GM23338 (cell line): ENCODE data around the gene AGBL2. TPM values are rescaled to one million over a fixed set of nuclear protein-coding genes. Genes with fewer than 3 reads are reported as not detected.

Experiments used
- ATAC-seq: fragments of 200-7000 bp; cut with Tn5 transposase; 3 replicates; pipeline ENCODE4 v1.9.1; 2020
- DNase-seq: peaks from one replicate; pipeline ENCODE4 v3.0.0-alpha.2; 2015; ENCODE audit warnings: low spot score
- H2AFZ ChIP-seq: fragments of 200-600 bp; sonication (generic); 2 replicates; pipeline ENCODE4 v1.8.0; 2016; ENCODE audit warnings: antibody characterized with exemption, mild to moderate bottlenecking, moderate library complexity
- H3F3A ChIP-seq: fragments of 200-600 bp; sonication (generic); replicated peaks from 2 replicates; pipeline ENCODE4 v1.8.0; 2017; ENCODE audit warnings: antibody characterized with exemption, mixed run types, low read depth
- H3K27ac ChIP-seq: fragments of 200-600 bp; sonication (generic); 2 replicates; pipeline ENCODE4 v1.6.1; 2016; ENCODE audit warnings: low read depth
- H3K27me3 ChIP-seq: fragments of 200-600 bp; sonication (generic); 2 replicates; pipeline ENCODE4 v1.8.0; 2016; ENCODE audit warnings: mild to moderate bottlenecking, mixed run types, moderate library complexity; ENCODE audit not compliant: insufficient read depth
- H3K36me3 ChIP-seq: fragments of 200-600 bp; sonication (generic); 2 replicates; pipeline ENCODE4 v1.8.0; 2016; ENCODE audit warnings: mild to moderate bottlenecking; ENCODE audit not compliant: insufficient read depth
- H3K4me1 ChIP-seq: fragments of 200-600 bp; sonication (generic); 2 replicates; pipeline ENCODE4 v1.8.0; 2016; ENCODE audit warnings: mild to moderate bottlenecking, moderate library complexity; ENCODE audit not compliant: insufficient read depth
- H3K4me2 ChIP-seq: fragments of 200-600 bp; sonication (generic); 2 replicates; pipeline ENCODE4 v1.7.1; 2017; ENCODE audit warnings: mixed run types
- H3K4me3 ChIP-seq: fragments of 200-600 bp; sonication (generic); 2 replicates; pipeline ENCODE4 v1.6.1; 2016; ENCODE audit warnings: mixed run types
- H3K79me2 ChIP-seq: fragments of 200-600 bp; sonication (generic); replicated peaks from 2 replicates; pipeline ENCODE4 v1.8.0; 2017; ENCODE audit warnings: mild to moderate bottlenecking; ENCODE audit not compliant: insufficient read depth
- H3K9me2 ChIP-seq: fragments of 200-600 bp; sonication (generic); 2 replicates; pipeline ENCODE4 v1.8.0; 2017; ENCODE audit not compliant: insufficient read depth
- H4K20me1 ChIP-seq: fragments of 200-600 bp; sonication (generic); replicated peaks from 2 replicates; pipeline ENCODE4 v1.8.0; 2017; ENCODE audit warnings: mild to moderate bottlenecking; ENCODE audit not compliant: insufficient read depth
- H3K27ac Mint-ChIP-seq: 2 replicates; pipeline ENCODE4 v1.8.0; 2020; ENCODE audit warnings: inconsistent platforms, mild to moderate bottlenecking, moderate library complexity, mixed read lengths
- H3K27me3 Mint-ChIP-seq: 3 replicates; pipeline ENCODE4 v1.8.0; 2022; ENCODE audit warnings: low read depth, mild to moderate bottlenecking, moderate library complexity, mixed read lengths, inconsistent platforms; ENCODE audit not compliant: insufficient read depth, poor library complexity
- H3K36me3 Mint-ChIP-seq: 3 replicates; pipeline ENCODE4 v1.8.0; 2021; ENCODE audit warnings: low read depth, mild to moderate bottlenecking, inconsistent platforms, moderate library complexity, mixed read lengths
- H3K4me1 Mint-ChIP-seq: 3 replicates; pipeline ENCODE4 v1.8.0; 2020; ENCODE audit warnings: mild to moderate bottlenecking, inconsistent platforms, mixed read lengths
- H3K4me3 Mint-ChIP-seq: 3 replicates; pipeline ENCODE4 v1.8.0; 2021; ENCODE audit warnings: moderate library complexity, mild to moderate bottlenecking, inconsistent platforms, mixed read lengths
- H3K9me3 Mint-ChIP-seq: 3 replicates; pipeline ENCODE4 v1.8.0; 2020; ENCODE audit warnings: moderate library complexity, mild to moderate bottlenecking, inconsistent platforms, mixed read lengths
- CREB1 ChIP-seq: fragments of 250-450 bp; sonication (Bioruptor Pico); IDR thresholded peaks from 2 replicates; pipeline ENCODE4 v1.5.0; 2020; ENCODE audit warnings: low read depth, mild to moderate bottlenecking, moderate library complexity
- CTCF ChIP-seq, 2 experiments: fragments of 200-600 bp in 1 of 2; sonication (generic) in 1 of 2; conservative IDR thresholded peaks; 2 replicates each; pipeline versions ENCODE4 v1.5.1 to v1.6.1; 2016 to 2017; ENCODE audit warnings: antibody characterized with exemption in 2 of 2, low read depth in 2 of 2, mild to moderate bottlenecking in 2 of 2, moderate library complexity in 1 of 2
- EZH2 ChIP-seq: fragments of 200-600 bp; sonication (generic); IDR thresholded peaks from one replicate; pipeline ENCODE4 v1.8.0; 2017; ENCODE audit warnings: antibody characterized with exemption, mild to moderate bottlenecking, low read depth; ENCODE audit not compliant: unreplicated experiment
- EZH2phosphoT487 ChIP-seq: fragments of 200-600 bp; sonication (generic); IDR thresholded peaks from one replicate; pipeline ENCODE4 v1.8.1; 2018; ENCODE audit warnings: antibody characterized with exemption; ENCODE audit not compliant: unreplicated experiment
- JUNB ChIP-seq: IDR thresholded peaks from one replicate; pipeline ENCODE4 v1.6.1; 2016; ENCODE audit warnings: antibody characterized with exemption; ENCODE audit not compliant: unreplicated experiment
- NANOG ChIP-seq: IDR thresholded peaks from 2 replicates; pipeline ENCODE4 v1.6.1; 2016; ENCODE audit warnings: antibody characterized with exemption, borderline replicate concordance
- POLR2AphosphoS5 ChIP-seq: IDR thresholded peaks from 2 replicates; pipeline ENCODE4 v1.6.1; 2016; ENCODE audit warnings: antibody characterized with exemption, low read depth
- STAT1 ChIP-seq: IDR thresholded peaks from one replicate; pipeline ENCODE4 v1.6.1; 2016; ENCODE audit warnings: antibody characterized with exemption; ENCODE audit not compliant: unreplicated experiment
- ZNF114 ChIP-seq: fragments of 250-450 bp; sonication (Bioruptor Pico); IDR thresholded peaks from 2 replicates; pipeline ENCODE4 v1.5.0; 2020; ENCODE audit warnings: mild to moderate bottlenecking, moderate library complexity
- ZNF331 ChIP-seq: fragments of 250-450 bp; sonication (Bioruptor Pico); IDR thresholded peaks from 2 replicates; pipeline ENCODE4 v1.5.0; 2020; ENCODE audit warnings: low read depth, mild to moderate bottlenecking, moderate library complexity
- ZNF462 ChIP-seq: fragments of 250-450 bp; sonication (Bioruptor Pico); IDR thresholded peaks from 2 replicates; pipeline ENCODE4 v1.5.0; 2020; ENCODE audit warnings: mild to moderate bottlenecking, moderate library complexity
- polyA plus RNA-seq: library from polyadenylated mRNA; unstranded; fragments of >200 nt; fragmentation: Nextera tagmentation; extraction: Ambion mirVana; gene quantifications from 2 replicates; pipeline ENCODE4 v1.2.1, GENCODE V29; 2016
- total RNA-seq: library from RNA; depleted of rRNA; stranded (reverse); fragments of >200 nt; shearing (Covaris generic); gene quantifications from 2 replicates; pipeline ENCODE4 v1.2.3, GENCODE V29; 2014
- TF ChIP-seq, protein P1 (sequence below): IDR thresholded peaks from 2 replicates; pipeline ENCODE4 v1.6.1; 2016; ENCODE audit warnings: antibody characterized with exemption
- TF ChIP-seq, protein P2 (sequence below): IDR thresholded peaks from one replicate; pipeline ENCODE4 v1.6.1; 2018; ENCODE audit warnings: antibody characterized with exemption; ENCODE audit not compliant: unreplicated experiment

The AGBL2 gene
- total and polyA plus RNA-seq, 2 experiments from 2014 or later = 5.1 to 5.6 TPM

DNA sequence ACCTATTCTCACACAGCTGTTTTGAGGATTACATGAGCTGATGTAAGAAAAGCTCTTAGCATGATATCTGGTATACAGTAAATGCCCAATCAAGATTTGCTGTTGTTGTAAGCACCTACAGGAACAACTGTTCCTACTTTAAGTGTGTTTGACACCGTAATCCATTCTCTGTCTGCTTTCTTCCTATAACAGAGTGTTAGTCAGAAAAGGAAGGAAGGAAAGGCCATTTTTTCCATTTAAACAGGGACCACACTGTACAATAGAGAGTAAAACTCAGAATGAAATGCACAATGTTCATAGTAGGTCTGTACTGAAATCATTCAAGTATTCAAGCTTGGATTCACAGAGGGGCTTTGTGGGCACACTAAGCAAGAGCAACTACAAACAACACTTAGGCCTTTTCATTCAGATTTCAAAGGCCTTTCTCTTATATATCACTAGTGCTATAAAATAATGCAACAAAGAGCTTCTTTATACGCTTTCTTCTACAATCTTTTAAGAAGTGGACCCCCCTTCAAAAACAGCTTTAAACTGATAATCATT is 94.3 kb downstream of the AGBL2 start:
- Mint-ChIP-seq H3K4me1 (no peaks in the 10 kb centered on the region), H3K27me3 (peaks cover 2% of the 10 kb centered on the region), H3K9me3 (no peaks in the 10 kb centered on the region), H3K36me3 (peaks cover 53% of the 10 kb centered on the region), H3K27ac (no peak overlapping the region), H3K4me3 (no peak overlapping the region)
- no peak for TF ChIP-seq CREB1 (CRISPR knock-in tag)
- no peak for TF ChIP-seq ZNF331 (CRISPR knock-in tag)
- TF ChIP-seq ZNF462 (CRISPR knock-in tag) = no peak
- TF ChIP-seq EZH2 = no peak
- TF ChIP-seq EZH2phosphoT487 = no peak
- TF ChIP-seq POLR2AphosphoS5 = no peak
- TF ChIP-seq JUNB = no peak
- no peak for TF ChIP-seq ZNF114 (CRISPR knock-in tag)
- TF ChIP-seq CTCF (conservative IDR thresholded peaks at IDR 0.05; ENCODE audit: low read depth in 2 of 2) = no peak
- TF ChIP-seq NANOG = no peak
- no peak for TF ChIP-seq STAT1
- TF ChIP-seq, protein P1, sequence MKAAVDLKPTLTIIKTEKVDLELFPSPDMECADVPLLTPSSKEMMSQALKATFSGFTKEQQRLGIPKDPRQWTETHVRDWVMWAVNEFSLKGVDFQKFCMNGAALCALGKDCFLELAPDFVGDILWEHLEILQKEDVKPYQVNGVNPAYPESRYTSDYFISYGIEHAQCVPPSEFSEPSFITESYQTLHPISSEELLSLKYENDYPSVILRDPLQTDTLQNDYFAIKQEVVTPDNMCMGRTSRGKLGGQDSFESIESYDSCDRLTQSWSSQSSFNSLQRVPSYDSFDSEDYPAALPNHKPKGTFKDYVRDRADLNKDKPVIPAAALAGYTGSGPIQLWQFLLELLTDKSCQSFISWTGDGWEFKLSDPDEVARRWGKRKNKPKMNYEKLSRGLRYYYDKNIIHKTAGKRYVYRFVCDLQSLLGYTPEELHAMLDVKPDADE = no peak
- TF ChIP-seq, protein P2, sequence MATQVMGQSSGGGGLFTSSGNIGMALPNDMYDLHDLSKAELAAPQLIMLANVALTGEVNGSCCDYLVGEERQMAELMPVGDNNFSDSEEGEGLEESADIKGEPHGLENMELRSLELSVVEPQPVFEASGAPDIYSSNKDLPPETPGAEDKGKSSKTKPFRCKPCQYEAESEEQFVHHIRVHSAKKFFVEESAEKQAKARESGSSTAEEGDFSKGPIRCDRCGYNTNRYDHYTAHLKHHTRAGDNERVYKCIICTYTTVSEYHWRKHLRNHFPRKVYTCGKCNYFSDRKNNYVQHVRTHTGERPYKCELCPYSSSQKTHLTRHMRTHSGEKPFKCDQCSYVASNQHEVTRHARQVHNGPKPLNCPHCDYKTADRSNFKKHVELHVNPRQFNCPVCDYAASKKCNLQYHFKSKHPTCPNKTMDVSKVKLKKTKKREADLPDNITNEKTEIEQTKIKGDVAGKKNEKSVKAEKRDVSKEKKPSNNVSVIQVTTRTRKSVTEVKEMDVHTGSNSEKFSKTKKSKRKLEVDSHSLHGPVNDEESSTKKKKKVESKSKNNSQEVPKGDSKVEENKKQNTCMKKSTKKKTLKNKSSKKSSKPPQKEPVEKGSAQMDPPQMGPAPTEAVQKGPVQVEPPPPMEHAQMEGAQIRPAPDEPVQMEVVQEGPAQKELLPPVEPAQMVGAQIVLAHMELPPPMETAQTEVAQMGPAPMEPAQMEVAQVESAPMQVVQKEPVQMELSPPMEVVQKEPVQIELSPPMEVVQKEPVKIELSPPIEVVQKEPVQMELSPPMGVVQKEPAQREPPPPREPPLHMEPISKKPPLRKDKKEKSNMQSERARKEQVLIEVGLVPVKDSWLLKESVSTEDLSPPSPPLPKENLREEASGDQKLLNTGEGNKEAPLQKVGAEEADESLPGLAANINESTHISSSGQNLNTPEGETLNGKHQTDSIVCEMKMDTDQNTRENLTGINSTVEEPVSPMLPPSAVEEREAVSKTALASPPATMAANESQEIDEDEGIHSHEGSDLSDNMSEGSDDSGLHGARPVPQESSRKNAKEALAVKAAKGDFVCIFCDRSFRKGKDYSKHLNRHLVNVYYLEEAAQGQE = no peak
- DNase-seq (no peak), ATAC-seq (no peak)
- peaks cover 10% of the 10 kb centered on the region; the same call in 1 of the 2 replicates for H3F3A ChIP-seq
- H3K4me2 ChIP-seq = no peak overlapping the region
- H3K36me3 ChIP-seq = peaks cover 37% of the 10 kb centered on the region
- H4K20me1 ChIP-seq = peaks cover 20% of the 10 kb centered on the region; the same call in 1 of the 2 replicates
- H3K4me1 ChIP-seq = no peaks in the 10 kb centered on the region
- no peaks in the 10 kb centered on the region for H3K79me2 ChIP-seq
- no peaks in the 10 kb centered on the region for H3K27me3 ChIP-seq
- no peaks in the 10 kb centered on the region for H3K9me2 ChIP-seq
- no peak overlapping the region for H3K27ac ChIP-seq
- no peak overlapping the region for H3K4me3 ChIP-seq
- no peak overlapping the region for H2AFZ ChIP-seq
